GM18873 (cell line): ENCODE data around the gene LPP.

ENCODE experiments used
- ATAC-seq: cut with Tn5 transposase; IDR thresholded peaks from one replicate; pipeline ENCODE4 v1.9.1; 2021; ENCODE audit warnings: mild to moderate bottlenecking, moderate library complexity, moderate number of reproducible peaks; ENCODE audit not compliant: unreplicated experiment, low FRiP score

The LPP gene

DNA sequence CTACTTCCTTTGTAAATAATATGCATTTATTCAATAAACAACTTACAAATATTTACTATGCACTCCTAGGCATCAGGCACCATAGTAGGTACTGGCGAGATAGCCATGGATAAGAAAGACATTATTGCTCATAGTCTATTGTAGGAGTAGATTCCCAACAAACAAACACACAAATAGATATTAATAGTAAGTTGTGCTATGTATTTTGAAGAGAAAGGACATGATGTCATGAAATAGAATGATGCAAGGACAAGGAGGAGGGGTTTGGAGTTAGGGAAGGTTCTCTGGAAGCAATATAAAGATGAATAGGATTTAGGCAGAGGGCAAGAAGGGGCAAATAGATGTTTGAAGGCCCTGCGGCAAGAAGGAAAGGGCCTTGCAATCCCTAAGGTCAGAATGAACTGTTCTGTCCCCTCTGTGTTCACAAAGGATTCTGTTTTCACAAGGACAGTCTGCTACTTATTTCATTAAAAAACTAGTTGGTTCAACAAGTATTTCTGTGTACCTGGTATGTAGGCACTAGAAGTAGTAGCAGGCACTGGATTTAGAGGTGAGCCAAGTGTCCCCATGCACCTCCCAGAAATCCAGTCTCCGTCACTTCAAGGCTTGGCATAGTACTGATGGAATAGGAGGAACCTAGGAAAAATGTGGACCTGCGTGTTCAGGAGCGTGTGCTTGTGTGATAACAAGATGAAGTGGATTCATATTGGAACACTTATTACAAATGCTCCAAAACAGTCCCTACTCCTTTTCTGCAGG lies 786.0 kb downstream of the LPP start:
- no peak for ATAC-seq
